Skin epidermis (tissue), 12 donors: ENCODE measurements around the gene UTP20.
A peak's percentile ranks its signal among the peaks of the same experiment; 100 is the strongest.
"Not testable (repeated sequence)": the region's sequence is repeated elsewhere in the genome, so short reads cannot be mapped to it uniquely, and the experiment has no call there.

Source experiments
- H3K27ac ChIP-seq, 21 experiments: fragments of 200-600 bp; sonication (generic) in 11 of 21; one replicate each; pipeline ENCODE4 v1.5.0; 2020; ENCODE audit warnings: mild to moderate bottlenecking in 3 of 21, inconsistent platforms in 2 of 21, moderate library complexity in 2 of 21
- H3K4me3 ChIP-seq, 7 experiments: fragments of 200-600 bp; sonication (generic) in 2 of 7; one replicate each; pipeline ENCODE4 v1.5.0; 2020; ENCODE audit warnings: inconsistent platforms in 2 of 7, mild to moderate bottlenecking in 2 of 7, moderate library complexity in 1 of 7

The UTP20 gene

DNA sequence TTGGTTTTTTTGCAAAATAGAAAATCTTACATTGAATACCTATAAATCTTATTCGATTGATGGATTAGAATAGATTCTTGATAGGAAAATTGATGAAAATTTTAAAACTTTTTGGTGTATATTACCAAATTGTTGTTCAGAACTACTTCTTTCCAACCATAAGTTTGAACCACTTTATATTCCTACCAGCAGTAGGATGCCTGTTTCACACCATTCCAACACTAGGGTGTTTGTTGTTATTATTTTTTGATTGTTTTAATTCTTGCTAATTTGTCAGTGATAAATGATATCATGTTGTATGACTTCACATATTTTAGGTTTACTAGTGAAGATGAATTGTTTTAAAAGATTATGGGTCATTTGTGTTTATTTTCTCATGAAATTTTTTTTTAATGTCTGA is 43.4 kb downstream of the UTP20 start:
- Histone ChIP-seq H3K27ac (no peak overlapping the region), H3K4me3 (no peak overlapping the region)

DNA sequence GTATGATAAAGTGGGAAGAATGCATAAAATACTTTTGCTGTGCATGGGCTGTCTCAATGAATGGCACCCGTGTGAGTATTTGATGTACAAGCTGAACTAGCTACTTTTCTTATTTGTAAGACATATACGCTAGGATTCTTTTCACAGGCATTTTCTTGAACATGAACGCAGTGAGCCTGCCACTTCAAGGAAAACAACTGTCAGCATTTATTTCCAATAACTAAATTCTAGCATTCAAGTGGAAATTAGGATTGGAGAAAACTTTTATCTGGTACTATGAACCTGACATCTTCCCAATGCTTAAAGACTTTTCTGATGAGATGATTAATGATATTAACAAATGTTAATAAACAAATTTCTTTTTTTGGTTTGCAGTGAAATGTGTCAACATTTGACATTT is 45.7 kb downstream of the UTP20 start:
- Histone ChIP-seq H3K27ac (no peak overlapping the region), H3K4me3 (no peak overlapping the region)

DNA sequence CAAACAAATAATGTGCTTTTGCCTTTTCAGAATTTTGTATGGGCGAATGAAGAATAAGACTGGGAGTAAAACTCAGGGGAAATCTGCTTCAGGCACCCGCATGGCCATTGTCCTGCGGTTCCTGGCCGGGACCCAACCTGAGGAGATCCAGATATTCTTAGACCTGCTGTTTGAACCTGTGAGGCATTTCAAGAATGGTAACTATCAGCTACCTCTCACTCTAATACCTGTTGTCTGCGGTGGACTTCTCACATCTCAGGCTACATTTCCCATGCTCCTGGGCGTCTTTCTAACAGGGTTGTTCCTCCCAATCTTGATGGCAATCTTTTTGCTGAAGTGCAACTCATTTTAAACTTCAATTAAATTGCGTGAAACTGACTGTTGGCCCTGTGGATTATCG is 47.1 kb downstream of the UTP20 start:
- no peak overlapping the region for H3K4me3 ChIP-seq
- no peak overlapping the region for H3K27ac ChIP-seq

DNA sequence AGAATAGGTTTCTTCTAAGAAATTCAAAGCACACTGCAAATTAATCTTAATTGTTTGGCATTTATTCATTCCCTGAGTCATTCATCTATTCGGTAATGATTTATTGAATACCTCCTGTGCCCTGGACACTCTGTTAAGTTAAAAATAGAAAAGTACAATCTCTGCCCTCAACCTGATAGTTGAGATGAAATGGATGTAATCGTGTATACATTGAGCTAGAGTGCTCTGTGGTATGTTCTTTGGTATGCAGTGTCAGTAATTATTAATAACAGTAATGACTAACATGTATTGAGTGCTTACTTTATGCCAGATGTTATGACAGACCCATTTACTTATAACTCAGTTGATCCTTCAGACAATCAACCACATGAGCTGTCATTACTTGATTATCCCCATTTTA is 47.6 kb downstream of the UTP20 start:
- Histone ChIP-seq H3K27ac (no peak overlapping the region), H3K4me3 (no peak overlapping the region)

DNA sequence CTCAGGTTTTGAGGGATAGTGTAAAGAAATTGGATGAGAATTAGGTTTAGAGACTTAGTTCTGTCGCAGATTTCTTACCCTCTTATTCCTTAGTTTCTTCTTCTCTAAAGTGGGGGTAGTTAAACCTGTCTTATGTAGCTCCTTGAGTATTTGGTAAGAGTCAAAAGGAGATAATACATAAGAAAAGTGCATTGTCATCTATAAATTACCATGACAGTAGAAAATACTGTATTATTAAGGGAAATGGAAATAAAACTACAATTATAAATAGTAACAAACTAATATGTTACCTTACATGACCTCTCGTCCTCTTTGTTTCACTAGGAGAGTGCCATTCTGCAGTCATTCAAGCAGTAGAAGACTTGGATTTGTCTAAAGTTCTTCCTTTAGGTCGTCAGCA is 49.0 kb downstream of the UTP20 start:
- H3K4me3 ChIP-seq, result no peak overlapping the region
- H3K27ac ChIP-seq, result no peak overlapping the region

DNA sequence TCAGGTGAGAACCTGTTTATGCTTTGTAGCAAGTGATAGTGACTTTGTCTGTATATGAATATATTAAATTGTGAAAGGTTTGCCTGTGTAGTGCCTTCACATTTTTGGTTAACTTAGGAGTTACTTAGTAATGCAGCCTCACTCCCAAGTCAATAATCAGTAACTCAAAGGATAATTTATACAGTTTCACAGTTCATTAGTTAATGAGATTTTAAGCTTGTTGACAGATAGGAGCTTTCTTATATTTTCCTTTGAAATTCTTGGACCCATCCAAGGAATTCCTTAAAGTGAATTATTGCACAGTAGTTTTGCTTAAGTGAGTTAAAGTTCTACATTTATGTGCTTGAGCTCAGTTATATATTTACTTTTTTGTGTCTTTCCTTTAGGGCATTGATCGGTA is 50.7 kb downstream of the UTP20 start:
- Histone ChIP-seq H3K27ac (no peak overlapping the region), H3K4me3 (no peak overlapping the region)

DNA sequence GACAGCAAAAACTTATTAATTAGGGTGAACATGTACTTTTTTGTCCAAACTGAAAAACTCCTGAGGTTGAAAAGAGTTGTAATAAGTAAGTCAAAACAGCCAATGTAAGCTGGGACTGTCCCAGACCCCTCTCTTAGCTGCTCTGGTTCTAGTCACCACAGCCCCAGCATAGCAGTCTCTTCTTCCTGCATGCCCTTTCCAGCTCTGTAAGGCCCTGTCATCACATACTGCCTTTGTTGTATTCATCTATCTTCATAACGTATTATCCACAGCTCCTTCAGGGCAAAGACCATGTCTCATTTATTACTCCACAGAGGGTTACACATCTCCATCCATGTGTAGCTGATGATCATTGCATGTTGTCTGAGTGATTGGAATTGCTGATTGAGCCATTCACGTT is 56.5 kb downstream of the UTP20 start:
- H3K27ac ChIP-seq, result no peak overlapping the region
- no peak overlapping the region for H3K4me3 ChIP-seq

DNA sequence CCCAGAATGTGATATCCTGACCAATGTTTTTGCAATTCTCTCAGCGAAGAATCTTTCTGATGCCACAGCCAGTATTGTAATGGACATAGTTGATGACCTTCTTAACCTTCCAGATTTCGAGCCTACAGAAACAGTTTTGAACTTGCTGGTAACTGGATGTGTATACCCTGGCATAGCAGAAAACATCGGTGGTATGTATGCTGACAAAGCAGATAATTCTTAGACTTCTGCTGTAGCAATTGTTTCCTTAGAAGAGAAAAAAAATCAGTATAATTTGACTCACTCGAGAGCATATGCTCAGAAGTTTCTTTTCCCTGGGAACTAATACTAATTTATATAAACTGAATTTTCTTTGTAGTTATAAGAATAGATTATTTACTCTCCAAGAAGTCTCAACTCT is 58.2 kb downstream of the UTP20 start:
- H3K27ac ChIP-seq, result no peak overlapping the region
- no peak overlapping the region for H3K4me3 ChIP-seq

DNA sequence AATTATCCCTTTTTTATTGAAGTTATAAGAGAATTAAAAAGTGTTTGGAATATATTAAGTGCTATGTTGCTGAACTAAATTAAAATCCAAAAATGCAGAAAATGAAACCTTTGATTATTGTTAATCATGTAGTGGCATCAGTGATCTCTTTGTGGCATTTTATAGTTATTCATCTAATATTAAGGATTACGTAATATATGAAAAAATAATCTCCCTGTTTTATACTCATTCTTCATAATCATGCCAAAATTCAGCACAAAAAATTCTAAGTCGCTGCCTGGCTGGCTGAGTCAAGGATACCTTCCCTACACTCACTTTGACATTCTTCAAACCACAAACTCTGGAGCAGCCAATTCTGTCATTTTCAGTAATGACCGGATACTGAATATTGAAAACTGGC is 64.0 kb downstream of the UTP20 start:
- no peak overlapping the region for H3K4me3 ChIP-seq
- no peak overlapping the region for H3K27ac ChIP-seq

DNA sequence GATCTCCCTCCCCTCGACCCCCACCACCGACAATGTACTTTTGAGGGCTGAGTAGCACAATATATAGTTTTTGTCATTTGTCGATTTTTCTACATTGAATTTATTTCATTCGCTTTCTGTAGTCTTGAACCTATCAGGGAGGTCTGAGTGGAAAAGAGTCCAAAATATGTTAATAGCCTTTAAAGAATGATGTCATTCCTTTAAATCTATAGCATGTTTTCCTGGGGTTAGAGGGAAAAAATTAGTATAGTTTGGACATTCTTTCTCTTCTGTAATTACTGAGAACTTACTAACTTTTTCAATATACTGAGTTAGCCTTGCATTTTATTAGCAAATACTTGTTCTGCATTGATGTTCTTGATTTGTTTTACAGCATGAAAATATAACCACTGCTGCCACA is 71.8 kb downstream of the UTP20 start:
- Histone ChIP-seq H3K4me3 (no peak overlapping the region), H3K27ac (no peak overlapping the region)

DNA sequence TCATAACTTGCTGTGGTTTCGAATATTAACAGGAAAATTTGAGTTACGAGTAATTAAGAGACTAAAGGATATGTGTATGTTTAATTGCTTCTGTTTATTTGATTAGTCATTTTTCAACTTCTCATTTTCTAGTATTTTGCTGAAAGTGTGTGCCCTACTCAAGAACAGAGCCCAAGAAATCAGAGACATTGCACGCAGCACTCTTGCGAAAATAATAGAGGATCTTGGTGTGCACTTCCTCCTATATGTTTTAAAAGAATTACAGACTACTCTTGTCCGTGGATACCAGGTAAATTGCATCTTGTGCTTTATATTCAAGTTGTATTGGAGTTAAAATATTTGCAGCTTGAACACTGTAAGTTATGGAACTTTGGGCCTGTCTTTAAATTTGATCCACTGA is 76.9 kb downstream of the UTP20 start:
- Histone ChIP-seq H3K4me3 (no peak overlapping the region), H3K27ac (no peak overlapping the region)

DNA sequence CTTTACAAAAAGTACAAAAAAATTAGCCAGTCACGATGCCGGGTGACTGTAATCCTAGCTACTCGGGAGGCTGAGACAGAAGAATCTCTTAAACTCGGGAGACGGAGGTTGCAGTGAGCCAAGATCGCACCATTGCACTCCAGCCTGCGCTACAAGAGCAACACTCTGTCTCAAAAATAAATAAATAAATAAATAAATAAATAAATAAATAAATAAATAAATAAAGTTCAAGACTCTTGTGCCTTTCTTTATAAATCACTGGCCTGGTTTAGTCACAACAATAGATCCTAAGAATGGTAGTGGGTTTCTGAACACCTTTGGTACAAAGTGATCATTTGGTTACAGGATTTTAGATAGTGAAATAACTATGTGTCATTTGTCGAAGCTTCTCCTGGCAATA is 81.5 kb downstream of the UTP20 start:
- no peak overlapping the region for H3K27ac ChIP-seq

DNA sequence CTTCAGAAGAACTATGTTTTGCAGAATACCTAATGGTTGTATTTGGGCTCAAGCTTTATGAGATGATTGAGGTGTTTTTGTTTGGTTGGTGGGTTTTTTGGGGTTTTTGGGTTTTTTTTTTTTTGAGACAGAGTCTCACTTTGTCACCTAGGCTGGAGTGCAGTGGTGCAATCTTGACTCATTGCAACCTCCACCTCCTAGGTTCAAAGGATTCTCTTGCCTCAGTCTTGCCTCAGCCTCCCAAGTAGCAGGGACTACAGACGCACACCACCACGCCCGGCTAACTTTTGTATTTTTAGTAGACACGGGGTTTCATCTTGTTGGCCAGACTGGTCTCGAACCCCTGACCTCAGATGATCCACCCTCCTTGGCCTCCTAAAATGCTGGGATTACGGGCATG is 88.1 kb downstream of the UTP20 start:
- no peak overlapping the region for H3K4me3 ChIP-seq
- H3K27ac ChIP-seq, result no peak overlapping the region

More for the DNA sequence above, 81.5 kb downstream of the UTP20 start:
- H3K4me3 ChIP-seq, result no peak overlapping the region

DNA sequence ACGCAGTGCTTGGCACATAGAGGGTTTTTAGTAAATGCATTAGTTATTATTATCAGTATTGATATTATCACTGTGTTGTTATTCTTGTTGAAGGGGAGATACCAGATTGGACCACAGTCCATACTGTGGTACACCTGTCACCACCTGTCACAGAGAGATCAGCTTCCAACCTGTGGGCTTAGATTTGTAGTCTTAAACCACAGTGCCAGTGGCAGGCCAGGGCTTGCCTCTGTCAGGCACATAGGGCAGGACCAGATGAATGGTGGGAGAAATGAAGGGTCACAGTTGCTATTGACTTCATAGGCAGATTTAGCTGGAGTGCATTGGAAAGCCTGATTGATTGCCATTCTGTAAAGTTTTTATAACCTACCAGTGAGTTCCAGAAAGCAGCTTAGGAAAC is 92.5 kb downstream of the UTP20 start:
- Histone ChIP-seq H3K27ac (no peak overlapping the region), H3K4me3 (no peak overlapping the region)

DNA sequence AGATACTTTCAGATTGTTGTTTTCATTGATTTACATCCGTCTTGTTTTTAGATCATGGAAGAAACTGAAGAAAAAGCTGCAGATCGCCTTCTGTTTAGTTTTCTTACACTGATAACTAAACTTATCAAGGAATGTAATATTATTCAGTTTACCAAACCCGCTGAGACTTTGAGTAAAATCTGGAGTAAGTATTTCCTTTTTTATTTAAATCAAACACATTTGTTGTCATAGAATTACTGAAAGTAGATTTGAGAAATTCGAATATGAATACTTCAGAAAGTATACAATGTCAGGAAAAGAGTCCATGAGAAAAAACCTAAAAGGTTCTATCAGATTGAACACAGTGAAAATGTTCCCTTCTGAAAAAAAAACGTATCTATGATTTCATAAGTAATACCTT is 95.7 kb downstream of the UTP20 start:
- no peak overlapping the region for H3K27ac ChIP-seq

DNA sequence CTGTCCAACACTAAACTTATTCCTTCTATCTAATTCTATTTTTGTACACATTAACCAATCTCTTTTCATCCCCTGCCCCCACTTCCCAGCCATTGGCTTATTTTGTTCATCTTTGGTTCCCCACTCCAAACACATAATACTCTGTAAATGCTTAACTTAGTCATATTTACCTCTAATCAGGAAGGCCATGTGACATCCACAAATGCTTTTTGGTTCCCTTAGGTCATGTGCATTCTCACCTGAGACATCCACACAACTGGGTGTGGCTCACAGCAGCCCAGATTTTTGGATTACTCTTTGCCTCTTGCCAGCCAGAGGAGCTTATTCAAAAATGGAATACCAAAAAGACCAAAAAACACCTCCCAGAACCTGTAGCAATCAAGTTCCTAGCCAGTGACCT is 99.2 kb downstream of the UTP20 start:
- H3K27ac ChIP-seq, result no peak overlapping the region

More for the DNA sequence above, 95.7 kb downstream of the UTP20 start:
- no peak overlapping the region for H3K4me3 ChIP-seq

DNA sequence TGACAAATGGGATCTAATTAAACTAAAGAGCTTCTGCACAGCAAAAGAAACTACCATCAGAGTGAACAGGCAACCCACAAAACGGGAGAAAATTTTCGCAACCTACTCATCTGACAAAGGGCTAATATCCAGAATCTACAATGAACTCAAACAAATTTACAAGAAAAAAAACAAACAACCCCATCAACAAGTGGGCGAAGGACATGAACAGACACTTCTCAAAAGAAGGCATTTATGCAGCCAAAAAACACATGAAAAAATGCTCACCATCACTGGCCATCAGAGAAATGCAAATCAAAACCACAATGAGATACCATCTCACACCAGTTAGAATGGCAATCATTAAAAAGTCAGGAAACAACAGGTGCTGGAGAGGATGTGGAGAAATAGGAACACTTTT is 111.3 kb downstream of the UTP20 start:
- H3K27ac ChIP-seq, H3K4me3 ChIP-seq: not testable (repeated sequence)

More for the DNA sequence above, 99.2 kb downstream of the UTP20 start:
- no peak overlapping the region for H3K4me3 ChIP-seq

DNA sequence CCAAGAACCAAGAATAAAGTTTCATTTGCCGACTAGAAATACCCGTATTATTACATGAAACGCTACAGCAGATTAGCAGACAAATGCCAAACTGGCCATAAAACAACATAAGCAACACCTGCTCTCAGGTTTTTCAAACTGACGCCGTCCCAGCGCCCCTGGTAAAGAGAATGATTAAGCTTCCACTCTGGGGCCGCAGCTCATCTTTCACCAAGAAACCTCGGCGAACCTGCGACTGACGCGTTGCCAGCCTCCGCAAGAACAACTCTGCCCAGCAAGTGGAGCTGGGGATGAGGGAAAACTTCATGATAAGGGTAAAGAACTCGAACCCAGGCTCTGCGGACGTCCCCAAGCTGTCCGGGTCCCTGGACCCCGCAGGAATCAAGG is 127.1 kb downstream of the UTP20 start:
- Histone ChIP-seq H3K27ac (peak overlapping the region; percentile 70 to 99 (median 94)), H3K4me3 (peak overlapping the region; percentile 59 to 98 (median 88))

DNA sequence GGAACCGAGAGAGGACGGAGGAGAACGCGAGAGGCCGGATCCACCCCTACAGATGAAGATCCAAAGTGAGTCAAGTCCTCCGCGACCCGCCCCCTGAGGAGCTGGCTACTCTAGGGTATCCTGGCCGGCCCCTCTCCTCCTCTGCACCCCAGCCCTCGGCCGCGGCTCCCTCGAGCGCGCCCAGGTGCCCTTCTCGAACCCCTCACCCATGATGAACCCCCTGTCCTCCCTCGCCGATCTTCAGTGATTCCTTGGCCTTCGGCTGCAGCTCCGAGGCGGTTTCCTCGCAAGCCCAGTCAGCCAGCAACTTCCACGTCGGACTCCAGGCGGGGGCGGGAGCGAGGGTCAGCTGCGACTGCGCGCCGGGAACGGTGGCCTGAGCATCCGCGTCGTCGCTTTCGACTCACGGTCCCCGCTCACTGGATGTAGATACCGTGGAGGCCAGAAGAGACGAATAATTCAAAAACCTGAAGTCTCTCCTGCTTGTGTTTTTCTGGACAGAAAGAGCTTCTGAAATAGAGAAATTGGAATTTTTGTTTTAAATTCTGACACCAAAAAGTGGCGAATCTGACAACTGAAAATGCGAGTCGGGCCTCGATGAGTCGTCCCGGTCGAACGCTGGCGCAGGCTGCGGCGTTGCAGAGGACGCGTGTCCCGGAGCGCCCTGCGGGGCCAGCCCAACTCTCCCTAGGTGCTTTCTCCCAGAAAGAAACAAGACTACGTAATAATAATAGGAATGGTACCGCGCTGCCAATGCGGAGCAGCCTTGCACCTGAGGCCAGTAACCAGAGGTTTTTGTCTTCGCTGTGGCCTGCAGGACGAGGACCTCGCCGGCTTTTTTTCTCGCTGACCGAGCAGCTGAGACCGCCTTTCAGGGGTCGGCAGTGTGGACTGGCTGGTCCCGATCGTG is 127.8 kb downstream of the UTP20 start, which contains the start of gene ARL1:
Gene ARL1 (minus strand): TSS at position 337 of the 910 bp plus-strand sequence. CDS start 127 bp downstream, at position 210.
- Histone ChIP-seq H3K27ac (peak within 1 kb of the TSS; percentile 70 to 99 (median 94)), H3K4me3 (peak within 1 kb of the TSS; percentile 59 to 98 (median 88))

DNA sequence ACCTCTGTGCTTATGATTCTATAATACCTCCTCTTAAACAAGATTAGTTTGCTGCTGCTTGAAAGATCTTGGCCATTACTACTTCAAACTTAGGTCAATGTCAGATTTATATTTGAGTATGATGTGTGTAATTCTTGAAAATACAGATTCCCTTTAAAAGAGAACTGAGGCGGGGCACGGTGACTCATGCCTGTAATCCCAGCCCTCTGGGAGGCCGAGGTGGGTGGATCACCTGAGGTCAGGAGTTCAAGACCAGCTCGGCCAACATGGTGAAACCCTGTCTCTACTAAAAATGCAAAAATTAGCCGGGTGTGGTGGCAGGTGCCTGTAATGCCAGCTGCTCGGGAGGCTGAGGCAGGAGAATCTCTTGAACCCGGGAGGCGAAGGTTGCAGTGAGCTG is 130.3 kb downstream of the UTP20 start:
- H3K27ac ChIP-seq, H3K4me3 ChIP-seq: not testable (repeated sequence)

DNA sequence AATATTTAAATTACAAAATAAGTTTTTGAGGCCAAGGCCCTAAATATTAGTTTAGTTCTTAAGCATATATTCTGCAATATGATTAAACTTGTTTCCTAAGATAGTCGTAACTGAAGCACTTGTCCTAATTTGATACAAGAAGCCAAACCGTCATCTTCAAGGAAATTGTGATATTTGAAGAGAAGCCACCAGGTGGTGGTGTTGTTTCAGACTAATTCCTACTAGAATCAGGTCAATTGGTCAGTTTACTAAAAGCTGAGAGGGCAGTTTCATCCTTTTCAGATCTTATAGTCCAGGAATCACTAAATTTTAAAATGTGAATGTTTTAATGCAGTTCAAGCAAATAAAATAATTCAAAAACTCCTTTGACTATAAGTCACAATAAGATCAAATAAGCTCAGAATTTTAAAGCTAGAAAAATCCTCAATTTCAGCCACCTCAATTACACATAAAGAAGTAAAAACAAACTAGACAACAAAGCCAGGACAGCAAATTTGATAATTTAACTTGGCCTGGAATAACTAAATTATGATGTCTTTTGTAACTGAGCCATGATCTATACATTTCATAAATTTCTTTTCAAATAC is 134.7 kb downstream of the UTP20 start:
- Histone ChIP-seq H3K4me3 (no peak overlapping the region), H3K27ac (no peak overlapping the region)
